NT2/D1 (cell line): ENCODE data around the gene DHX15.
A peak's percentile ranks its signal among the peaks of the same experiment; 100 is the strongest.

ENCODE experiments used
- DNase-seq: peaks from one replicate; pipeline ENCODE4 v3.0.0-alpha.2; 2011; ENCODE audit warnings: low read depth, low spot score
- H3K27me3 ChIP-seq: 2 replicates; pipeline ENCODE4 v1.6.0; 2011; ENCODE audit warnings: mild to moderate bottlenecking; ENCODE audit not compliant: insufficient read length, insufficient read depth
- H3K36me3 ChIP-seq: 2 replicates; pipeline ENCODE4 v1.6.1; 2011; ENCODE audit warnings: mild to moderate bottlenecking, low read length, mixed read lengths; ENCODE audit not compliant: insufficient read depth, insufficient read length
- H3K4me1 ChIP-seq: 2 replicates; pipeline ENCODE4 v1.5.1; 2011; ENCODE audit not compliant: insufficient read depth, insufficient read length
- H3K4me3 ChIP-seq: 2 replicates; pipeline ENCODE4 v1.5.1; 2011; ENCODE audit warnings: low read depth; ENCODE audit not compliant: insufficient read length
- H3K9ac ChIP-seq: 2 replicates; pipeline ENCODE4 v1.6.0; 2011; ENCODE audit warnings: low read depth; ENCODE audit not compliant: insufficient read length
- H3K9me3 ChIP-seq: 2 replicates; pipeline ENCODE4 v1.5.1; 2011; ENCODE audit warnings: mild to moderate bottlenecking, low read length; ENCODE audit not compliant: insufficient read depth
- SUZ12 ChIP-seq: IDR thresholded peaks from 2 replicates; pipeline ENCODE4 v1.6.1; 2011; ENCODE audit not compliant: insufficient read length, insufficient read depth; ENCODE audit errors: extremely low read depth
- YY1 ChIP-seq: IDR thresholded peaks from 2 replicates; pipeline ENCODE4 v1.6.1; 2011; ENCODE audit not compliant: insufficient read length, insufficient read depth
- ZNF274 ChIP-seq: IDR thresholded peaks from 2 replicates; pipeline ENCODE4 v1.6.1; 2011; ENCODE audit warnings: mild to moderate bottlenecking, low read depth, low read length

Gene DHX15

GRCh38 chr4:24516926-24517325 lies 67.4 kb downstream of the DHX15 start:
- H3K4me1 ChIP-seq, result no peaks in the 10 kb centered on the region
- H3K27me3 ChIP-seq, result no peaks in the 10 kb centered on the region
- no peaks in the 10 kb centered on the region for H3K9me3 ChIP-seq
- DNase-seq, result no peak
- no peak overlapping the region for H3K4me3 ChIP-seq
- peaks cover 10% of the 10 kb centered on the region for H3K36me3 ChIP-seq
- no peak for TF ChIP-seq YY1
- no peak for TF ChIP-seq ZNF274
- no peak for TF ChIP-seq SUZ12
- H3K9ac ChIP-seq, result no peak overlapping the region

GRCh38 chr4:24515698-24516097 lies 68.7 kb downstream of the DHX15 start:
- no peak overlapping the region for H3K9ac ChIP-seq
- no peaks in the 10 kb centered on the region for H3K27me3 ChIP-seq
- no peak for DNase-seq
- H3K4me1 ChIP-seq, result peaks cover 2% of the 10 kb centered on the region
- no peak for TF ChIP-seq ZNF274
- TF ChIP-seq YY1, result no peak
- TF ChIP-seq SUZ12, result no peak
- H3K9me3 ChIP-seq, result no peaks in the 10 kb centered on the region
- no peak overlapping the region for H3K4me3 ChIP-seq
- peaks cover 5% of the 10 kb centered on the region for H3K36me3 ChIP-seq

- H3K4me3 ChIP-seq, result no peak overlapping the region
- no peak for DNase-seq
- H3K27me3 ChIP-seq, result no peaks in the 10 kb centered on the region
- H3K9me3 ChIP-seq, result no peaks in the 10 kb centered on the region
- peaks cover 2% of the 10 kb centered on the region for H3K4me1 ChIP-seq
- TF ChIP-seq SUZ12 (no peak), ZNF274 (no peak), YY1 (no peak)
- no peak overlapping the region for H3K9ac ChIP-seq
- peaks cover 5% of the 10 kb centered on the region for H3K36me3 ChIP-seq
Measured at GRCh38 chr4:24514808-24515207, 69.5 kb downstream of the DHX15 start.

GRCh38 chr4:24513718-24514117 lies 70.6 kb downstream of the DHX15 start:
- no peak overlapping the region for H3K9ac ChIP-seq
- no peak for DNase-seq
- H3K36me3 ChIP-seq, result no peaks in the 10 kb centered on the region
- TF ChIP-seq SUZ12 (no peak), YY1 (no peak), ZNF274 (no peak)
- no peaks in the 10 kb centered on the region for H3K9me3 ChIP-seq
- H3K4me3 ChIP-seq, result no peak overlapping the region
- H3K4me1 ChIP-seq, result peaks cover 2% of the 10 kb centered on the region
- H3K27me3 ChIP-seq, result no peaks in the 10 kb centered on the region

- Histone ChIP-seq H3K4me1 (peaks cover 11% of the 10 kb centered on the region), H3K4me3 (no peak overlapping the region), H3K27me3 (no peaks in the 10 kb centered on the region), H3K36me3 (peaks cover 3% of the 10 kb centered on the region), H3K9me3 (no peaks in the 10 kb centered on the region; the same call in 1 of the 2 replicates), H3K9ac (no peak overlapping the region)
- no peak for TF ChIP-seq YY1
- no peak for TF ChIP-seq ZNF274
- no peak for TF ChIP-seq SUZ12
- peak; percentile 42 for DNase-seq
Measured at GRCh38 chr4:24511371-24512063, 72.8 kb downstream of the DHX15 start.

GRCh38 chr4:24510091-24510490 lies 74.3 kb downstream of the DHX15 start:
- Histone ChIP-seq H3K9ac (no peak overlapping the region), H3K4me1 (peaks cover 11% of the 10 kb centered on the region), H3K36me3 (peaks cover 3% of the 10 kb centered on the region), H3K27me3 (no peaks in the 10 kb centered on the region), H3K4me3 (no peak overlapping the region), H3K9me3 (no peaks in the 10 kb centered on the region; the same call in 1 of the 2 replicates)
- DNase-seq, result no peak
- TF ChIP-seq SUZ12 (no peak), YY1 (no peak), ZNF274 (no peak)

GRCh38 chr4:24508541-24508940 lies 75.8 kb downstream of the DHX15 start:
- H3K27me3 ChIP-seq, result no peaks in the 10 kb centered on the region
- no peak overlapping the region for H3K4me3 ChIP-seq
- H3K36me3 ChIP-seq, result peaks cover 3% of the 10 kb centered on the region
- H3K4me1 ChIP-seq, result peaks cover 11% of the 10 kb centered on the region
- DNase-seq, result no peak
- no peak for TF ChIP-seq ZNF274
- TF ChIP-seq YY1, result no peak
- TF ChIP-seq SUZ12, result no peak
- H3K9me3 ChIP-seq, result no peaks in the 10 kb centered on the region; the same call in 1 of the 2 replicates
- H3K9ac ChIP-seq, result no peak overlapping the region
